B cell (primary cell): ENCODE data around the gene AAR2.

Experiments used
- CTCF ChIP-seq: fragments of 200-600 bp; IDR thresholded peaks from one replicate; pipeline ENCODE4 v1.8.0; 2022; ENCODE audit warnings: antibody characterized with exemption, mild to moderate bottlenecking
- EZH2 ChIP-seq: IDR thresholded peaks from 2 replicates; pipeline ENCODE4 v1.6.1; 2012; ENCODE audit warnings: borderline replicate concordance, low read depth, mild to moderate bottlenecking, moderate library complexity, low read length; ENCODE audit not compliant: insufficient read depth, poor library complexity, severe bottlenecking

- TF ChIP-seq CTCF (no peak), EZH2 (no peak)
Measured at GRCh38 chr20:36298795-36299339, 62.6 kb downstream of the AAR2 start.
